ENCODE measurements around the gene STK17B. TPM values are rescaled to one million over a fixed set of nuclear protein-coding genes. Genes with fewer than 3 reads are reported as not detected.
"Not testable (repeated sequence)": the region's sequence is repeated elsewhere in the genome, so short reads cannot be mapped to it uniquely, and the experiment has no call there.

STK17B gene
- polyA plus RNA-seq, 1 experiment = 6.1 TPM

DNA sequence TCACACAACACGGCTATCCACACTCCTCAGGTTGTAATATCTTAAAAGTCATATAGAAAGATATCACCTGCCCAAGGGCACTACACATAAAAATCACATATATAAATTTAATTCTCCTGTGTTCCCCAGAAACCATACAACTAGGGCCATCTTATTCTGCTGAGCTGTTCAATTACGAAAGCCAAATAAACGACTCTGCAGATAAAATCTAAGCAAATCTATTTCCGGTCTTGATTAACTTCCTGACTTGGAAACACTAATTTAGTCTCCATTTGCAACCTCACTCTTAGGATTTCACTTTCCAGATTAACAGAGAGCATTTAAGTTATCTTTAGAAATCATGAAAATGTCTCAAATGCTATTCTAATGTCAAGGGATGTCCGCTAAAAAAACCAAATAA lies 23.9 kb upstream of the STK17B start:
- Histone ChIP-seq H3K36me3 (ENCODE audit: control insufficient read depth, insufficient read depth, low read length) (no peaks in the 10 kb centered on the region), H3K27me3 (ENCODE audit: control insufficient read depth, insufficient read depth, low read length) (no peaks in the 10 kb centered on the region), H3K4me3 (ENCODE audit: low read depth, low read length) (no peak overlapping the region)
- TF ChIP-seq, protein P1, sequence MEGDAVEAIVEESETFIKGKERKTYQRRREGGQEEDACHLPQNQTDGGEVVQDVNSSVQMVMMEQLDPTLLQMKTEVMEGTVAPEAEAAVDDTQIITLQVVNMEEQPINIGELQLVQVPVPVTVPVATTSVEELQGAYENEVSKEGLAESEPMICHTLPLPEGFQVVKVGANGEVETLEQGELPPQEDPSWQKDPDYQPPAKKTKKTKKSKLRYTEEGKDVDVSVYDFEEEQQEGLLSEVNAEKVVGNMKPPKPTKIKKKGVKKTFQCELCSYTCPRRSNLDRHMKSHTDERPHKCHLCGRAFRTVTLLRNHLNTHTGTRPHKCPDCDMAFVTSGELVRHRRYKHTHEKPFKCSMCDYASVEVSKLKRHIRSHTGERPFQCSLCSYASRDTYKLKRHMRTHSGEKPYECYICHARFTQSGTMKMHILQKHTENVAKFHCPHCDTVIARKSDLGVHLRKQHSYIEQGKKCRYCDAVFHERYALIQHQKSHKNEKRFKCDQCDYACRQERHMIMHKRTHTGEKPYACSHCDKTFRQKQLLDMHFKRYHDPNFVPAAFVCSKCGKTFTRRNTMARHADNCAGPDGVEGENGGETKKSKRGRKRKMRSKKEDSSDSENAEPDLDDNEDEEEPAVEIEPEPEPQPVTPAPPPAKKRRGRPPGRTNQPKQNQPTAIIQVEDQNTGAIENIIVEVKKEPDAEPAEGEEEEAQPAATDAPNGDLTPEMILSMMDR (IDR thresholded peaks at IDR 0.05; ENCODE audit: insufficient read depth, low read depth, low read length) = no peak
- DNase-seq (ENCODE audit: low read depth) = no peak
- CTCF ChIA-PET = no interaction called here
- POLR2A ChIA-PET = no interaction called here

GRCh38 chr2:196191541-196191940 lies 20.2 kb upstream of the STK17B start:
- Histone ChIP-seq H3K4me3 (ENCODE audit: low read depth, low read length) (no peak overlapping the region), H3K27me3 (ENCODE audit: control insufficient read depth, insufficient read depth, low read length) (no peaks in the 10 kb centered on the region), H3K36me3 (ENCODE audit: control insufficient read depth, insufficient read depth, low read length) (no peaks in the 10 kb centered on the region)
- TF ChIP-seq, protein P1 (IDR thresholded peaks at IDR 0.05; ENCODE audit: insufficient read depth, low read depth, low read length) = no peak
- no peak for DNase-seq (ENCODE audit: low read depth)
- ChIA-PET CTCF (no interaction called here), POLR2A (no interaction called here)

DNA sequence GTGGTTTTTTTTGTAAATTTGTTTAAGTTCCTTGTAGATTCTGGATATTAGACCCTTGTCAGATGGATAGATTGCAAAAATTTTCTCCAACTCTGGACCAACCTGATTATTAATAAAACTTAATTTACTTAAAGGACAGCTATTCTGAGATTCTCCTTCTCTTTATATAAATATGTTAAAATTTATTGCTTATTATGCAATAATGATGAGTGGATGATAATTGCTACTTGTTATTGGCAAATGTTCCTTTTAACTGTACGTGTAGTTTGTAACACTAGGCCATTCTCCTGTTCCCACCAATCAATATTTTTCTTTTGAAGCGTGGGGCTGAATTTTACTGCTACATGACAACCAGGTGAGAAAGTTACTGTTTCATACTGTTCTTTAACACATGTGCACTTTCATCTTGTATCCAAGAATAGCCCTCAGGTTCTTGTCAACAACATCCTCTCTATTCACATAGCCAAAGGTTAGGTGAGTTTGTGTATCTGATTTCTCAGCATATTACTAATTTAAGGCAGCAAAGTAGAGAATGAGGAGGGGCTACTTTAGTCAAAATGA lies 16.6 kb upstream of the STK17B start:
- ChIA-PET CTCF (no interaction called here), POLR2A (no interaction called here)
- DNase-seq (ENCODE audit: low read depth) = no peak
- TF ChIP-seq, protein P1 (IDR thresholded peaks at IDR 0.05; ENCODE audit: insufficient read depth, low read depth, low read length) = no peak
- Histone ChIP-seq H3K27me3 (ENCODE audit: control insufficient read depth, insufficient read depth, low read length) (no peaks in the 10 kb centered on the region), H3K4me3 (ENCODE audit: low read depth, low read length) (no peak overlapping the region), H3K36me3 (ENCODE audit: control insufficient read depth, insufficient read depth, low read length) (no peaks in the 10 kb centered on the region)

- DNase-seq (ENCODE audit: low read depth); H3K27me3 ChIP-seq (ENCODE audit: control insufficient read depth, insufficient read depth, low read length); CTCF ChIA-PET; H3K4me3 ChIP-seq (ENCODE audit: low read depth, low read length); H3K36me3 ChIP-seq (ENCODE audit: control insufficient read depth, insufficient read depth, low read length); POLR2A ChIA-PET: not testable (repeated sequence)
Observed at GRCh38 chr2:196187175-196187700, 15.9 kb upstream of the STK17B start.

DNA sequence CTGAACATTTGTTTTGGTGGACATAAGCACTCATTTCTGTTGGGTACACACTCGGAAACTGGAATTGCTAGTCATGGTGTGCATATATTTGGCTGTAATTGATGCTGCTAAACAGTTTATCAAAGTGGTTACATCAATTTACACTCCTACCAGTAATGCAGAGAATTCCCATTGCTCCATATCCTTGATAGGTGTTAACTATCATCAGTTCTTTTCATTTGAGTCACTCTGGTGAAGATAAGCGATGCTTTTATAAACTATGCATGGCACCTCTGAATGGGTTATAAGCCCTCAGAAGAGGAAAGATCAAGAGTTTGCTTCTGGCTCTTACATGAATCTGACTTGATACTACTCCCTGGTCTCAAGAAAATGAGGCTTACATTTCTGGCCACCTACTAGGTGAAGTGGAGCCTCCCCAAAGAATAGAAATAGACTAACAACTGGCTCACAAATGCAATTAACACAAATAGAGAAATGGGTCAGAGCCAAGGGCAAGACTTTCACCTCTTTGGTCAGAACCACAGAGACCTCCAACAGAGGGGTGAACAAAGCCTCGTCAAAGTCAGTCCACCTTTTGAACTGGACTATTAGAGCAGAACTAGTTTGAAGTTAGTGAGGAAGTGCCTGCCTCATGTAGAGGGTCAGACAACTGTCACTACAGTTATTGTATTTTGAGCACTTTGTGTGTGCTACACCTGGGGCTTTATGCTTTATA lies 15.0 kb upstream of the STK17B start:
- DNase-seq (ENCODE audit: low read depth) = no peak
- ChIA-PET POLR2A (no interaction called here), CTCF (no interaction called here)
- no peak overlapping the region for H3K4me3 ChIP-seq (ENCODE audit: low read depth, low read length)
- no peaks in the 10 kb centered on the region for H3K27me3 ChIP-seq (ENCODE audit: control insufficient read depth, insufficient read depth, low read length)
- H3K36me3 ChIP-seq (ENCODE audit: control insufficient read depth, insufficient read depth, low read length) = no peaks in the 10 kb centered on the region
- TF ChIP-seq, protein P1 (IDR thresholded peaks at IDR 0.05; ENCODE audit: insufficient read depth, low read depth, low read length) = no peak
